HG03439 (cell line): Measurements from ENCODE around the gene METTL23.
A peak's percentile ranks its signal among the peaks of the same experiment; 100 is the strongest.

ENCODE experiments used
- ATAC-seq: cut with Tn5 transposase; IDR thresholded peaks from one replicate; pipeline ENCODE4 v1.9.1; 2021; ENCODE audit warnings: mild to moderate bottlenecking, moderate library complexity; ENCODE audit not compliant: unreplicated experiment

Gene METTL23

GRCh38 chr17:76726776-76727718 is at the start of gene METTL23:
Gene METTL23 (plus strand): TSS chr17:76726839. CDS start chr17:76729711, 2,872 bp downstream.
- peak; percentile 66 for ATAC-seq

GRCh38 chr17:76677406-76677805 is 49.2 kb upstream of the METTL23 start:
- no peak for ATAC-seq

GRCh38 chr17:76678330-76678729 is 48.3 kb upstream of the METTL23 start:
- ATAC-seq, result no peak

GRCh38 chr17:76679239-76679638 is 47.4 kb upstream of the METTL23 start:
- no peak for ATAC-seq

- no peak for ATAC-seq
Measured at GRCh38 chr17:76681222-76682137, 45.2 kb upstream of the METTL23 start.

GRCh38 chr17:76682296-76682695 is 44.3 kb upstream of the METTL23 start:
- ATAC-seq, result no peak

- ATAC-seq, result no peak
Measured at GRCh38 chr17:76683011-76683755, 43.5 kb upstream of the METTL23 start.

- ATAC-seq, result no peak
Measured at GRCh38 chr17:76683921-76684745, 42.5 kb upstream of the METTL23 start.

GRCh38 chr17:76684756-76685155 is 41.9 kb upstream of the METTL23 start:
- ATAC-seq, result no peak

- no peak for ATAC-seq
Measured at GRCh38 chr17:76685366-76685765, 41.3 kb upstream of the METTL23 start.

GRCh38 chr17:76685846-76686245 is 40.8 kb upstream of the METTL23 start:
- no peak for ATAC-seq

- ATAC-seq, result no peak
Measured at GRCh38 chr17:76686538-76687297, 39.9 kb upstream of the METTL23 start.

GRCh38 chr17:76687298-76688164 is 39.1 kb upstream of the METTL23 start:
- ATAC-seq, result no peak

GRCh38 chr17:76688165-76688622 is 38.4 kb upstream of the METTL23 start:
- ATAC-seq, result no peak

- ATAC-seq, result no peak
Measured at GRCh38 chr17:76689859-76690258, 36.8 kb upstream of the METTL23 start.

GRCh38 chr17:76690596-76691280 is 35.9 kb upstream of the METTL23 start:
- ATAC-seq, result no peak

- no peak for ATAC-seq
Measured at GRCh38 chr17:76691379-76692191, 35.1 kb upstream of the METTL23 start.
